Frontal cortex (tissue), 4 donors: ENCODE data around the gene SLC24A5. TPM values are rescaled to one million over a fixed set of nuclear protein-coding genes. Genes with fewer than 3 reads are reported as not detected.

Experiments
- DNase-seq, 2 donors: peaks; one replicate each; pipeline ENCODE4 v3.0.0; 2012; ENCODE audit warnings: low spot score in 2 of 2
- FAIRE-seq: peaks from 2 replicates; lab custom pipeline; 2012; peaks lifted over from hg19 to GRCh38; lab: Jason Lieb, UNC
- total RNA-seq: library from RNA; depleted of rRNA; stranded (reverse); fragments of >200 nt; gene quantifications from one replicate; pipeline ENCODE4 v1.2.3, GENCODE V29; 2014
- donor health status: control.
- donor health status: control.
- donor health status: control.

SLC24A5 gene
- total RNA-seq, 1 donor from 2014 or later = 0.41 TPM

- no peak for DNase-seq
- no peak for FAIRE-seq
These were observed 10.8 kb upstream of the SLC24A5 start for GRCh38 chr15:48109856-48110531.

GRCh38 chr15:48112242-48112641 is 8.5 kb upstream of the SLC24A5 start:
- no peak for FAIRE-seq
- DNase-seq = no peak

GRCh38 chr15:48119277-48119676 is 1.5 kb upstream of the SLC24A5 start:
- DNase-seq (no peak), FAIRE-seq (no peak)

DNA sequence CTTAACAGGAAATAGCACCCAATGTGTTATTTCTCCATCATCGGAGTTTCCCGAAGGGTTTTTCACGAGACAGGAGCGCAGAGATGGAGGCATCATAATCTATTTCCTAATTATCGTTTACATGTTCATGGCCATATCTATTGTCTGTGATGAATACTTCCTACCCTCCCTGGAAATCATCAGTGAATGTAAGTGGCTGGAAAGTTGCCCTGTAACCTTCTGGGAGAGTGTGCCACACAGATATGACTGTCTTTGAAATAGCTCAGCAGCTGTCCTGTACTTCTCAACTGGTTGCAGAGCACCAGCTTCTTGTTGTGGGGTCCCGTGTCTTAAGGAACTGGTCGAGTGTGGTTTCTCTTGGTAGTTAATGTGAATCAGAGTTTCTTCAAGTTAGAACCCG is 1.1 kb downstream of the SLC24A5 start:
- DNase-seq (no peak), FAIRE-seq (no peak)

GRCh38 chr15:48126667-48127355 is 6.0 kb downstream of the SLC24A5 start:
- FAIRE-seq = no peak

DNA sequence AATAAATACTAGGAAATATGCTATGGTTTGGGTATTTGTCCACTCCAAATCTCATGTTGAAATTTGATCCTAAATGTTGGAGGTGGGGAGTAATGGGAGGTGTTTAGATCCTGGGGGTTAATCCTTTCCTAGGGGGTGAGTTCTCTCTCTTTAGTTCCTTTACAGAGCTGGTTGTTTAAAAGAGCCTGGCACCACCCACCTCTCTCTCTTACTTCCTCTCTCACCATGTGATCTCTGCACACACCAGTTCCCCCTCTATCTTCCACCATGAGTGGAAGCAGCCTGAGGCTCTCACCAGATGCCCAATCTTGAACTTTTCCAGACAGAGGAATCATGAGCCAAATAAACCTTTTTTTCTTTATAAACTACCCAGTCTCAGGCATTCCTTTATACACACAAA is 10.5 kb downstream of the SLC24A5 start:
- FAIRE-seq (no peak), DNase-seq (no peak)

More at GRCh38 chr15:48126667-48127355, 6.0 kb downstream of the SLC24A5 start:
- no peak for DNase-seq

- no peak for FAIRE-seq
These were observed 12.1 kb downstream of the SLC24A5 start for GRCh38 chr15:48132874-48133273.

GRCh38 chr15:48143856-48144255 is 23.1 kb downstream of the SLC24A5 start:
- DNase-seq (no peak), FAIRE-seq (no peak)

More at GRCh38 chr15:48132874-48133273, 12.1 kb downstream of the SLC24A5 start:
- DNase-seq = no peak

DNA sequence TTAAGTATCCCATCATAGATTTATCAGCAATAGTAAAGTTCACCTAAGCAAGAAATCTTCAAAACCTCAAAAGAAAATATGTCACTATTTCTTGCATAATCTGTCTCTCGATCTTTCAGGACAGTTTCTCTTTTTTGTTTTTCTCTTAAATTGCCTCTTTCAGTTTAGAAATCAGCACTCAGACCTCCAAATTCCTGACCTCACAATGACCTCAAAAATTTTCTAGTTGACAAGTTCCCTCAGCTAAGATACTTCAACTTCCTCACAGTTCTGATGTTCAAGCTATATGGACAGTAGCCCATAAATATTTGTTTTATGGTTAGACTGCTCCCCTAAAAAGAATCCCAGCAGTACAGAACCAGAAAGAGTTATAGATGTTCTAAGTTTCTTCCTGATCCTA is 24.1 kb downstream of the SLC24A5 start:
- FAIRE-seq (no peak), DNase-seq (no peak)

DNA sequence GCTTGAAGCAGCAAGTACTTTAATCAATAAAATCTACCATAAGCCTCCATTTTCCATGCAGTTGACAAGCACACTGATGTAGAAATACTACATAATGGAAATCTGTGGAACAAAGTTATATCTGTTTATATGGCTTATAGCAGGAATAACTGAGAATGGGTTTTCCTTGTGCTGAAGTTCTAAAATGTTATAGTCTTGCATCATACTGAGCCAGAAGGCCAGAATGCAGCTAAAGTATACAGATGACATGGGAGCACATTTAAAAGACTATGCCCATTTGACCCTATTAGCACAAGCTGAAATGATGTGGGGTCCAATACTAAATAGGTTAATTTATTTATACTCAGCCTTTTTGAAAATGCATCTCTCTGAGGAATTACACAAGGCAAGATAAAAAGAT is 25.1 kb downstream of the SLC24A5 start:
- FAIRE-seq (no peak), DNase-seq (no peak)

- DNase-seq (no peak), FAIRE-seq (no peak)
These were observed 26.6 kb downstream of the SLC24A5 start for GRCh38 chr15:48147358-48147757.

- DNase-seq (no peak), FAIRE-seq (no peak)
These were observed 29.1 kb downstream of the SLC24A5 start for GRCh38 chr15:48149858-48150257.

DNA sequence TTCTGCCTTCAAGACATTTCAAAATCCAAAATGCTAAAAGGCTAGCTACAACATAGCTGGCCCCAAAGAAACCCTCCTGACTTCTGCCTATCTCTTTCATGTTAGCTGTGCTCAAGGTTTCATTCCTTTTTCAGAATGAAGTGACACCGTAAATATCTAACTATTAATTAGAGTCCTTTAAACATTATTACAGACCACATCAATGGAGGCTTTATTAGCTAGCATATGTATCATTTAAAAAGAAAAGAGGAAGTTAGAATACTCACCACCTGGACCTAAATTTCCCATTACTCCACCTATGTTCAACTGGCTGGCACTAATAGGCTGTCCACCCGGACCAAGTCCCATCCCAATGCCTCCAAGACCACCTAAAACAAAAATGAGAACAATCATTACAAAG is 32.7 kb downstream of the SLC24A5 start:
- DNase-seq = no peak
- FAIRE-seq = no peak

- DNase-seq (no peak), FAIRE-seq (no peak)
These were observed 47.8 kb downstream of the SLC24A5 start for GRCh38 chr15:48168616-48169015.

- DNase-seq (no peak), FAIRE-seq (no peak)
These were observed 50.2 kb downstream of the SLC24A5 start for GRCh38 chr15:48170981-48171380.

- DNase-seq (no peak), FAIRE-seq (no peak)
These were observed 54.3 kb downstream of the SLC24A5 start for GRCh38 chr15:48175126-48175525.

- FAIRE-seq (no peak), DNase-seq (no peak)
These were observed 55.3 kb downstream of the SLC24A5 start for GRCh38 chr15:48176112-48176511.

GRCh38 chr15:48176957-48177356 is 56.2 kb downstream of the SLC24A5 start:
- DNase-seq (no peak), FAIRE-seq (no peak)

- no peak for FAIRE-seq
- peak; percentile 14 for DNase-seq
These were observed 56.6 kb downstream of the SLC24A5 start for GRCh38 chr15:48177383-48177765.

DNA sequence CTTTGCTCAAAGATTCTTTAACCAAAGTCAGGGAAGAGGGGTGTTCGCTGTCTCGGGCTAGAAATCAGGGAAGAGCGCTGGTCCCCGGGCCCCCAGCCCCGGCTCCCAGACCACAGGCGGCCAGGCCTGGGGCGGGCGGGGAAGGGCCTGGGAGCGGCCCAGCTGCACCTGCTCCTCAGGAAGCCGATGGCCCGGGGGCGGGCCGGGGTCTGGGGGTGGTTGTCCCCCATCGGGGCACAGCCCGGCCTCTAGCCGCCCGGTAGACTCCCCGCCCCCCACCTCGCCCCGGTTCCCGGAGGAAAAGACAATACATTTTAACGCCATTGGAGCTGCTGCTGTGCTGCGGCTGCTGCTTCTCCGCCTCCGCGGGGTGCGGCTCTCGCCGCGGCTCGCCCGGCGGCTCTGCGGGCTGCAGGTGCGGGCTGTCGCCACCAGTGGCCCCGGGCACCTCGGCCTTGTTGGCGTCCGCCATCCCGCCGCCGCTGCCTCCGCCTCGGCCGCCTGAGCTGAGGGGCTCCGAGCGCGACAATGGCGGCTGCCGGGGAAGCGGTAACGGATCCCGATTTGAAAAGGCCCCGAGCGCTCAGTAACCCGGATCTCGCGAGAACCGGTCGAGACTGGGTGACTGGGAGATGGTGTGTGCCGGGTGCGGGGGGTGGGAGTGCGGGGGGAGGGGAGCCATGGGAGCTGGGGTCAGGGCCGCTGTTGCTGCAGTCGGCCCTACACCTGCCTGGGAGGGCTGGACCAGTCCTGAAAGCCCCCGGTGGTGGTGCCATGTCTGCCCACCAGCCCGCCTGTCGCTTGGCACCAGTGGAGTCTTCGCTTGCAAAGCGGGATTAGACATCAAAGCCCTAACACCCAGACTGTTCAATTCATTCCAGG is 57.2 kb downstream of the SLC24A5 start, which contains the start of gene MYEF2:
MYEF2 (minus strand) TSS at position 530 of the 882 bp plus-strand sequence; CDS start at position 472, 58 bp downstream.
- FAIRE-seq = no peak
- DNase-seq = peak; percentile 58 to 64

DNA sequence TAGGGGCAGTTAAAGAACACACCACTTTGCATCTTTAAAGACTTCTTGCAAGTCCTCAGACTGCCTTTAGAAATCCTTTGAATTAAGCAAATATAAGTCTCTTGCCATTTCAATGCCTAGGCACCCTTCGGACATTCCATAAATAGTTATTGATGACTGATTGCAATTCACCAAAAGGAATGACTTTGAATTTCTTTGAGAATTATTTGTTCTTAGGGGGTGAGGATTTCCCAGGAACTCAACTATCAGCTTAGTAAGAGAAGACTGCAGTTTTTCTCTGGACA is 57.8 kb downstream of the SLC24A5 start:
- no peak for DNase-seq
- FAIRE-seq = no peak
